GM18505 (cell line): ENCODE results near the gene HM13.
"Not testable (repeated sequence)": the region's sequence is repeated elsewhere in the genome, so short reads cannot be mapped to it uniquely, and the experiment has no call there.

ENCODE experiments used
- ATAC-seq: cut with Tn5 transposase; IDR thresholded peaks from one replicate; pipeline ENCODE4 v1.9.1; 2021; ENCODE audit not compliant: unreplicated experiment
- POLR2A ChIP-seq: IDR thresholded peaks from 4 replicates; pipeline ENCODE4 v1.6.1; 2011; ENCODE audit warnings: borderline replicate concordance; ENCODE audit not compliant: insufficient read depth, insufficient read length; ENCODE audit errors: extremely low read depth

Gene HM13

GRCh38 chr20:31540406-31540805, 26.2 kb downstream of the HM13 start:
- ATAC-seq, result no peak
- no peak for TF ChIP-seq POLR2A

- no peak for TF ChIP-seq POLR2A
- no peak for ATAC-seq
Observed at GRCh38 chr20:31542201-31542842, 28.1 kb downstream of the HM13 start.

GRCh38 chr20:31542963-31543362, 28.7 kb downstream of the HM13 start:
- ATAC-seq, result no peak
- no peak for TF ChIP-seq POLR2A

- TF ChIP-seq POLR2A, result no peak
- ATAC-seq, result no peak
Observed at GRCh38 chr20:31543966-31544598, 29.8 kb downstream of the HM13 start.

- no peak for TF ChIP-seq POLR2A
- no peak for ATAC-seq
Observed at GRCh38 chr20:31544600-31544999, 30.4 kb downstream of the HM13 start.

- not testable (repeated sequence) for ATAC-seq
Observed at GRCh38 chr20:31545621-31546040, 31.4 kb downstream of the HM13 start.

GRCh38 chr20:31547017-31547675, 32.9 kb downstream of the HM13 start:
- ATAC-seq, result peak; percentile 72
- TF ChIP-seq POLR2A, result peak; percentile 86

- no peak for ATAC-seq
- no peak for TF ChIP-seq POLR2A
Observed at GRCh38 chr20:31547720-31548298, 33.6 kb downstream of the HM13 start.

GRCh38 chr20:31548820-31549512, 34.7 kb downstream of the HM13 start:
- TF ChIP-seq POLR2A, result no peak
- no peak for ATAC-seq

- ATAC-seq, result no peak
Observed at GRCh38 chr20:31549513-31549880, 35.3 kb downstream of the HM13 start.

GRCh38 chr20:31550099-31550498, 35.9 kb downstream of the HM13 start:
- ATAC-seq, result no peak
- TF ChIP-seq POLR2A, result no peak

More at GRCh38 chr20:31549513-31549880, 35.3 kb downstream of the HM13 start:
- no peak for TF ChIP-seq POLR2A

- TF ChIP-seq POLR2A, result peak; percentile 7
- no peak for ATAC-seq
Observed at GRCh38 chr20:31551163-31552081, 37.2 kb downstream of the HM13 start.

GRCh38 chr20:31555203-31555775, 41.0 kb downstream of the HM13 start:
- no peak for ATAC-seq
- no peak for TF ChIP-seq POLR2A

GRCh38 chr20:31559704-31560093, 45.5 kb downstream of the HM13 start:
- ATAC-seq, result no peak
- TF ChIP-seq POLR2A, result no peak
